K562 (cell line): ENCODE measurements around the gene MAPRE2. TPM values are rescaled to one million over a fixed set of nuclear protein-coding genes. Genes with fewer than 3 reads are reported as not detected.

Source experiments
- ATF3 ChIP-seq, 2 experiments: fragments of 450-650 bp in 1 of 2; sonication (generic) in 1 of 2; formaldehyde crosslinking in 1 of 2; IDR thresholded peaks in 1 of 2; conservative IDR thresholded peaks in 1 of 2; 2 replicates each; pipeline versions ENCODE4 v1.6.1 to v1.8.1; 2016 to 2023; ENCODE audit warnings: mild to moderate bottlenecking in 2 of 2, moderate library complexity in 2 of 2, inconsistent platforms in 1 of 2, missing genetic modification reagents in 1 of 2
- CBFA2T3 ChIP-seq: fragments of 450-650 bp; IDR thresholded peaks from 2 replicates; pipeline ENCODE4 v1.6.1; 2017
- CBX2 ChIP-seq: fragments of 200-600 bp; sonication (generic); IDR thresholded peaks from one replicate; pipeline ENCODE4 v1.6.1; 2012; ENCODE audit warnings: mild to moderate bottlenecking, low read length, inconsistent platforms; ENCODE audit not compliant: insufficient read depth, poor library complexity, severe bottlenecking
- E2F1 ChIP-seq: sonication (generic); formaldehyde crosslinking; IDR thresholded peaks from 2 replicates; pipeline ENCODE4 v1.8.1; 2023; ENCODE audit warnings: mild to moderate bottlenecking, missing genetic modification reagents, moderate library complexity
- ERF ChIP-seq: fragments of 450-650 bp; formaldehyde crosslinking; IDR thresholded peaks from 2 replicates; pipeline ENCODE4 v1.4.0; 2020; ENCODE audit warnings: mild to moderate bottlenecking, mixed read lengths
- HIVEP1 ChIP-seq: fragments of 250-450 bp; sonication (Bioruptor Pico); IDR thresholded peaks from 2 replicates; pipeline ENCODE4 v1.4.0; 2020; ENCODE audit warnings: mild to moderate bottlenecking
- HMG20A ChIP-seq: fragments of 450-650 bp; formaldehyde crosslinking; conservative IDR thresholded peaks from 2 replicates; pipeline ENCODE4 v1.4.0; 2020; ENCODE audit warnings: mild to moderate bottlenecking, mixed read lengths
- HNRNPLL ChIP-seq: fragments of 200-400 bp; formaldehyde crosslinking; IDR thresholded peaks from 2 replicates; pipeline ENCODE4 v1.6.1; 2017; ENCODE audit warnings: low read length, low read depth, mild to moderate bottlenecking; ENCODE audit not compliant: poor library complexity, severe bottlenecking
- HSF4 ChIP-seq: fragments of 250-450 bp; sonication (Bioruptor Pico); IDR thresholded peaks from 2 replicates; pipeline ENCODE4 v2.1.2; 2022; ENCODE audit warnings: mild to moderate bottlenecking, moderate library complexity, borderline replicate concordance
- ID3 ChIP-seq, 2 experiments: fragments of 250-450 bp in 1 of 2; fragments of 450-650 bp in 1 of 2; sonication (Bioruptor Pico) in 1 of 2; IDR thresholded peaks; 2 replicates each; pipeline versions ENCODE4 v1.6.1 to v1.8.0; 2016 to 2021; ENCODE audit warnings: mild to moderate bottlenecking in 2 of 2, moderate library complexity in 2 of 2, missing compliant biosample characterization in 1 of 2, missing genetic modification characterization in 1 of 2
- IRF9 ChIP-seq: fragments of 450-650 bp; IDR thresholded peaks from 2 replicates; pipeline ENCODE4 v1.6.1; 2016; ENCODE audit warnings: missing biosample characterization, missing genetic modification characterization
- NCOA1 ChIP-seq: fragments of 450-650 bp; IDR thresholded peaks from 2 replicates; pipeline ENCODE4 v1.6.1; 2016; ENCODE audit warnings: low read depth
- NCOA4 ChIP-seq: fragments of 450-650 bp; IDR thresholded peaks from 2 replicates; pipeline ENCODE4 v1.6.1; 2018; ENCODE audit warnings: mild to moderate bottlenecking; ENCODE audit not compliant: partially characterized antibody
- NFXL1 ChIP-seq: fragments of 450-650 bp; formaldehyde crosslinking; IDR thresholded peaks from 2 replicates; pipeline ENCODE4 v1.4.0; 2021; ENCODE audit warnings: mild to moderate bottlenecking
- RBFOX2 ChIP-seq: fragments of 200-400 bp; formaldehyde crosslinking; IDR thresholded peaks from 2 replicates; pipeline ENCODE4 v1.6.1; 2017; ENCODE audit warnings: low read depth, mild to moderate bottlenecking, low read length, moderate library complexity
- SREBF1 ChIP-seq: fragments of 150-350 bp; IDR thresholded peaks from 2 replicates; pipeline ENCODE4 v1.6.1; 2014; ENCODE audit warnings: antibody characterized with exemption, low read depth, low read length, borderline replicate concordance
- TRIM24 ChIP-seq, 2 experiments: fragments of 450-650 bp; IDR thresholded peaks; 2 replicates each; pipeline ENCODE4 v1.6.1; 2016
- ZBTB7A ChIP-seq: IDR thresholded peaks from 2 replicates; pipeline ENCODE4 v1.6.1; 2011; ENCODE audit warnings: low read depth, mild to moderate bottlenecking, low read length, moderate library complexity, borderline replicate concordance; ENCODE audit not compliant: control insufficient read depth
- ZKSCAN3 ChIP-seq: fragments of 250-450 bp; sonication (Bioruptor Pico); IDR thresholded peaks from 2 replicates; pipeline ENCODE4 v1.4.0; 2020
- ZNF174 ChIP-seq: fragments of 250-450 bp; sonication (Bioruptor Pico); IDR thresholded peaks from 2 replicates; pipeline ENCODE4 v1.4.0; 2020; ENCODE audit warnings: mild to moderate bottlenecking
- ZNF274 ChIP-seq: IDR thresholded peaks from 2 replicates; pipeline ENCODE4 v1.6.1; 2011; ENCODE audit warnings: low read depth, mild to moderate bottlenecking, low read length, moderate library complexity, borderline replicate concordance
- ZNF436 ChIP-seq: fragments of 250-450, 450-650 bp; sonication (Bioruptor Pico); formaldehyde crosslinking; IDR thresholded peaks from 2 replicates; pipeline ENCODE4 v1.7.0; 2020; ENCODE audit warnings: mild to moderate bottlenecking
- ZNF79 ChIP-seq: fragments of 250-450 bp; sonication (Bioruptor Pico); IDR thresholded peaks from 2 replicates; pipeline ENCODE4 v1.4.0; 2020; ENCODE audit warnings: low read depth, mild to moderate bottlenecking, moderate library complexity
- polyA plus RNA-seq, 8 experiments: library from polyadenylated mRNA; depleted of rRNA in 4 of 8; stranded (reverse) in 5 of 8; unstranded in 3 of 8; fragments of >200 nt; fragmentation: Nextera tagmentation in 2 of 8; fragmentation: Illumina TruSeq in 1 of 8; extraction: Ambion mirVana in 2 of 8; extraction: Trizol in 1 of 8; gene quantifications; 2 replicates each; pipeline versions ENCODE4 v1.2.1 to v1.2.3, GENCODE V29; 2011 to 2014; ENCODE audit warnings: inconsistent platforms in 1 of 8, missing spikeins in 1 of 8
- total RNA-seq, 7 experiments: library from RNA; depleted of rRNA in 6 of 7; stranded (reverse); fragments of >200 nt in 6 of 7; fragmentation: Illumina TruSeq in 2 of 7; extraction: Trizol in 2 of 7; gene quantifications; 2 replicates each; pipeline versions ENCODE4 v1.2.1 to v1.2.3, GENCODE V29; 2011 to 2021; ENCODE audit warnings: low replicate concordance in 1 of 7

Gene MAPRE2
- total and polyA plus RNA-seq, 9 of the 15 experiments (the other 6 are each of a cell fraction or from before 2014, with no cell fraction given): 32.3 to 70.7 (median 40.7) TPM

- TF ChIP-seq HIVEP1 (CRISPR knock-in tag) (no peak), ZBTB7A (no peak), CBX2 (no peak), ERF (no peak), ZNF79 (no peak), HSF4 (no peak), ZNF274 (no peak), TRIM24 (IDR thresholded peaks at IDR 0.05) (peak; percentile 88 to 95), E2F1 (CRISPR knock-in tag) (no peak), ZKSCAN3 (CRISPR knock-in tag) (no peak), HMG20A (CRISPR knock-in tag) (no peak), ZNF174 (no peak), ZNF436 (no peak), NCOA4 (no peak), RBFOX2 (0 out of 2 replicates have a peak, but pooled peaks have one; percentile 31), ID3 (CRISPR knock-in tag; IDR thresholded peaks at IDR 0.05) (no peak), ID3 (tag; IDR thresholded peaks at IDR 0.05) (no peak; the same call in 1 of the 2 replicates), NFXL1 (CRISPR knock-in tag) (no peak), CBFA2T3 (no peak), NCOA1 (peak; percentile 81), IRF9 (tag) (no peak), ATF3 (IDR thresholded peaks at IDR 0.05) (peak; percentile 57; the same call in 1 of the 2 replicates), ATF3 (CRISPR knock-in tag; conservative IDR thresholded peaks at IDR 0.05) (no peak), SREBF1 (no peak), HNRNPLL (no peak)
Measured at GRCh38 chr18:35110554-35111485, 69.6 kb downstream of the MAPRE2 start (continued).
